GM03348 (cell line): ENCODE measurements around the gene NCAM1.
A peak's percentile ranks its signal among the peaks of the same experiment; 100 is the strongest.
"Not testable (repeated sequence)": the region's sequence is repeated elsewhere in the genome, so short reads cannot be mapped to it uniquely, and the experiment has no call there.

Experiments
- DNase-seq: peaks from one replicate; pipeline ENCODE4 v3.0.0; 2012; ENCODE audit warnings: low spot score

Gene NCAM1

DNA sequence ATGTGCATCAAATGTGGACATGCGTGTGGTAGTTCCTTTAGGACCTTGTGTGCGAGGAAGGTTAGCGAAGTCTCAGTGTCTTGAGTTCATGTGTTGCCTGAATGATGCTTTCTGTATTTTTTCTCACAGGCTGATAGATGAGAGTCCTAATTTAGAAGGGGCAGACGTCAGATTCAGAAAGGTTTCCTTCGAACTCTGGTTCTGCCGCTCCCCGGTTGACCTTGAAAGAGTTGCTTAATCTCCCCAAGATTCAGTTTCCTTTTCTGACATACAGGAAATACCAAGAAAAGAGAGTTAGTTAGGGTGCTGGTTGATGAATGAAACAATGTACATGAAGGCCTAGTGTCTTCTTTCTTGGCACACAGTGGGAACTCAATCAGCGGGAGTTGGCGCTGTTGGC is 317.3 kb downstream of the NCAM1 start:
- no peak for DNase-seq

GRCh38 chr11:113278925-113279324 is 317.7 kb downstream of the NCAM1 start:
- DNase-seq: no peak

DNA sequence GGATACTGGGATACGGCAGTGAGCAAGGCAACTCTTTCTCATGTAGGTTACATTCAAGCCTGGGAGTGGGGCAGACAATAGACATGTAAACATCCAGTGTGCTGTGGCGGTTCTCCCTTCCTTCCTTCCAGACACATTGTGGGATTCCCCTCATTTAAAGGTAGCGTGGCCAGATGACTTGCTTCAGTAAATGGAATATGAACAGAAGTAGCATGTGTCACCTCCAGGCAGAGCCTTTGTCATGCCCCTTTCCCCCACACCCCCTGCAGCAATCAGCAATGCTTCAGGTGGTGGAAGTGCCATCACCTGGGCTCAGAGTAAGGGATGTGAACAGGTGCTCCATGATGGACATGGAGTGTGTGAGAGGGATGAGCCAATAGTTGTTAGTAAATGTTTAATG is 318.4 kb downstream of the NCAM1 start:
- no peak for DNase-seq

GRCh38 chr11:113281052-113281725 is 320.0 kb downstream of the NCAM1 start:
- no peak for DNase-seq

DNA sequence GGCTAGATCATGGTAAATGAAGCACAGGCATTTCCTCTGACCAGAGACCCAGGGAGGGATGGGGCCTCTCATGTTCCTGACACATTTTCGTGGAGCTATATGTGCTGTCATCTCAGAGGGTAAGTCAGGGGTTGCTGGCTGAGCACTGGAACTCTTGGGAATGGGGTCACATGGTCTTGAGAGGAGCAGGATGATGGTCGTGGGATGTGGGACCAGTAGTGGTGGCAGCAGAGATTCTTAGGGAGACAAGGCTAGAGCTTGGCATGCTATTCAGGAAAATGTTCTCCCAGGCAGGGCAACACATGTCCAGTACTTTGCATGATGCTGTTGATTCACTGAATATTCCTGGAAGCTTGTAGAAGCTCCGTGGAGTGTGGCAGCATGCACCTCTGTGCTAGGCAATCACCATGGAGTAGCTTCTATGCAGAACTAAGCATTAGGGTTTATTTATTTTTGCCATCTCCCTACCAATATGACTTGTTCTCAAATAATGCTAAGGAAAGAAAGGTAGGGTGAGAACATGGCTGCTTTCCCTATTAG is 321.7 kb downstream of the NCAM1 start:
- no peak for DNase-seq

DNA sequence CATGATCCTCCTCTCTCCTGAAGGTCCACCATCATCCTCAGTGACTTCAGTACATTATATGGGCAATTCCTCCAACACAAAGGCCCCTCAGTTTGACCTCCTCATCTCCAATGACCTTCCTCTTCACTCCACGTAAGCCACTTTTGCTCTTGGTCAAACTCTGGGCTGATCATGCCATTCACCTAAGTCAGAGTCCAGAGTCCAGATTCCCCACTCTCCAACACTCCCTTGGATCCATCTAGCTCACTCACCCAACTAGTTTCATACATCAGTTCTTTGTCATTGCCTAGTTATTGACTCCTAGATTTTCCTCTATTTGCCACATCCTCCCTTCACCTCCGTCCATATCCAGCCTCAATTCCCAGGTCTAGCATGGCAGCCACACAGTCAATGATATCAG is 322.7 kb downstream of the NCAM1 start:
- no peak for DNase-seq

DNA sequence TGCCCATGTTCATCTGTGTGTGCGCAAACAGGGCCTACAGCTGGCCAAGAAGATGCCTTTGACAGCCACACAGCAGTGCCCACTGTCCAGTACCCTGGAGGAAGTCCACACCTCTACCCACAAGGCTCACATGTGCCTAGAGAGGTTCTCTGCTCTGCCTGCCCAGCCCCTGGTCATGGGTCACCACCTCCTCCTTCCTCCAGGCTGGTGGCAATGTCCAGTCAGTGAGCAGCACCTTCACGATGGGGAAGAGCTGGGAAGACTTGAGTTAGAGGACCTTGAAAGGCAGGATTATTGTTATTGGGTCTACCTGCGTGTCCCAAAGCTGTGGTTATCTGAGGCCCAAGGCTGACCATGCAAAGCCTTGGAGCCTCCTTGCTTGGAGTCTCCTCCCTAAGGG is 324.8 kb downstream of the NCAM1 start:
- DNase-seq: no peak

- peak; percentile 63 for DNase-seq
Observed at GRCh38 chr11:113286509-113287497, 325.6 kb downstream of the NCAM1 start.

GRCh38 chr11:113287801-113288200 is 326.6 kb downstream of the NCAM1 start:
- no peak for DNase-seq

- DNase-seq: no peak
Observed at GRCh38 chr11:113288286-113288863, 327.2 kb downstream of the NCAM1 start.

DNA sequence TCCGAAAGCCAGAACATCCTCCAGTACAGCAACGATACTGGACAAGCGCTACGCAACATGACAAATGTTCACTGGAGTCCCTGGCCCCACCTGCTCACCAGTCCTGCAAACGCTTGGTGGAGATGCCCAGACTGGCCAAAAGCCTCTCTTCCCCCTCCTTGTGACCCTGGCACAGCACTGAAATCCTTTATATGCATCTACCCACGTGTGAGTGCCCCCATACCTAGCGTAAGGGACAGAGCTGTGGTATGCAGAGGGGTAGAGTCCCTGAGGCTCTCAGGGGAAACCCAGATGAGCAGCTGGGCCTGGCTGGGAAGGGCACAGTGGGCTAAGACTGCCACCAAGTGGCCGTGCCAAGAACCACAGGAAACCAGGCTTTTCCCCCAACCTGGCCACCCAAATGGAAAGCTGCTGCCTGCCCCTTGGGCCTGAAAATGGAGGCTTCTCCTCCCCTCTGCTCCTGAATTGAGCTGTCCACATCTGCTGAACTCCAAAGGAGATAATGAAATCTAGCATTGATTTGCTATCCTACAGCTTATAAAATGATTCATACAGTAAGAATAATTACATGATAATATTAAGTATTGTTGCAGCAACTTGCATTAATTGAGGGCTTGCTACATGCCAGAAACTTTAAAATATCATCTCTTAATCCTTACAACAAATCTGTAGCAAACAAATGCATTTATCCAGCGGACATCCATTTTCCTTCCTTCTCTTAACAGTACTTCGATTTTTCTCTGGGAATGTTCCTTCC is 328.4 kb downstream of the NCAM1 start:
- DNase-seq: peak; percentile 90

DNA sequence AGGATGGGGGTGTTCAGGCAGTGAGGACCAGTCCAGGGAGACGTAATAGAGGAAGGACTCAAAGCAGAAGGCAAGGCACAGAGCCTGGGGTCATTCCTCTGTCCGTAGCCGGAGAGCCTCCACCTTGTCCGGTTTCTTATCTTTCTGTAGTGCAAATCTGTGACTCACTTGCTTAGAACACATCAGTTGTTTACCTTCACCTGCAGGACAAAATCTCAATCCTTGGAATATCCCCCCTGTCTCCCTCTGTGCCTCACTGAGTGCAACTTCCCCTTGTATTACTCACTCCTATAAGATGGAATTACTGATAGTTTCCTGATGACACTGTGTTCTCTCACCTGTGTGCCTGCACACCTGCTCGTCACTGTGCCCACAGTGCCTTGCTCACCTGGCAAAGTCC is 332.7 kb downstream of the NCAM1 start:
- DNase-seq: no peak

DNA sequence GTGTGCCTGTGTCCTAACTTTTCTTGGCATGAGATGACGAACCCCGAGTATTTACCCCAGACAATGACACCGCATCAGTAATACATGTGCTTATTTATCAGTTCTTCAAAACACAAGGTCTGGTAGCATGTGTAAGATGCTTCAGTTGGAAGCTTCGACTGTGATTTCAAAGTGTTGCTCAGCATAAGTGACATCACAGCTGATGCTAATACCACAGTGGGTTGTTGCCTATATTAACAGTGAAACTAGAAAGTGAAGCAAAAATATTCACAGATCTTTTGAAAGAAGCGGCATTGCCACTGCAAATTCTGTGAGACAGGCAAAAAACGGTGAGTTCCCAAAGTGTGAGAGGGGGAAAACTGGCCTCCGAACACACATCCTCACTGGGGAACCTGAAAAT is 334.8 kb downstream of the NCAM1 start:
- no peak for DNase-seq

DNA sequence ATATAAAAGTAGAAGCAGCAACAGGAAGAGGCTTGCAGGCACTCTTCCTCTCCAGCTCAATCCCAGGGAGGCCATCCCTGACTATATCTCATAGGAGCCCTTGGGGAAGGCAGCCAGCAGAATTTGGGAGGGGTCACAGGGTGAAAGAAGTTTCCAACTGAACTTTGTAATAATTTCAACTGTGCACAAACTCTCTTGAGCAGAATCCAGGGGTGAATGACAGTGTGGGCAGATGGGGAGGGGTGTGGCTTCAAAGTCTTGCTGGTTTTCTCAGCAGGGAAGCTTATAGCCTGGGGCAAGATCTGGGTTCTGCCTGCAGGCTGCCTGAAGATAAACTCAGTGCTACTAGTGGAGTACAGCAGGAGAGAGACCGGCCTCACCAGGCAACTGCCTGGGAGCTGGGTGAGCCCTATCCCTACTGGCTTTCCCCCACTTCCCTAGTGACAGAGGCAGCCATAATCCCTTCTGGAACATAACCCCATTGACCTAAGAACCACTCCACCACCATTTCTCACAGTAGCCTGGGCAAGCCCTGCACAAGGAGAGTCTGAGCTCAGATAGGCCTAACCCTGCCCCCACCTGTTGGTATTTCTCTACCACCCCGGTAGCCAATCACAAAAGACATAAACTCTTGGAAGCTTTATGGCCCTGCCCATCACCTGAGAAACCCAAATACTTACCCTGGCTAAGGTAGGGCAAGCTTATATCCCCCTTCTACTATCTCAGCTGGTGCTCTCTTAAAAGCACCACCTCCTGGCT is 335.4 kb downstream of the NCAM1 start:
- DNase-seq: no peak

DNA sequence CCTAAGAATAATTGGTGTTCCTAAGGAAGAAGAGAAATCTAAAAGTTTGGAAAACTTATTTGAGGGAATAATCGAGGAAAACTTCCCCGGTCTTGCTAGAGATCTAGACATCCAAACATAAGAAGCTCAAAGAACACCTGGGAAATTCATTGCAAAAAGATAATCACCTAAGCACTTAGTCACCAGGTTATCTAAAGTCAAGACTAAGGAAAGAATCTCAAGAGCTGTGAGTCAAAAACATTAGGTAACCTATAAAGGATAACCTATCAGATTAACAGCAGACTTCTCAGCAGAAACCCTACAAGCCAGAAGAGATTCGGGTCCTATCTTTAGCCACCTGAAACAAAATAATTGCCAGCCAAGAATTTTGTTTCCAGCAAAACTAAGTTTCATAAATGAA is 337.3 kb downstream of the NCAM1 start:
- DNase-seq: not testable (repeated sequence)

GRCh38 chr11:113304916-113305315 is 343.7 kb downstream of the NCAM1 start:
- DNase-seq: no peak

DNA sequence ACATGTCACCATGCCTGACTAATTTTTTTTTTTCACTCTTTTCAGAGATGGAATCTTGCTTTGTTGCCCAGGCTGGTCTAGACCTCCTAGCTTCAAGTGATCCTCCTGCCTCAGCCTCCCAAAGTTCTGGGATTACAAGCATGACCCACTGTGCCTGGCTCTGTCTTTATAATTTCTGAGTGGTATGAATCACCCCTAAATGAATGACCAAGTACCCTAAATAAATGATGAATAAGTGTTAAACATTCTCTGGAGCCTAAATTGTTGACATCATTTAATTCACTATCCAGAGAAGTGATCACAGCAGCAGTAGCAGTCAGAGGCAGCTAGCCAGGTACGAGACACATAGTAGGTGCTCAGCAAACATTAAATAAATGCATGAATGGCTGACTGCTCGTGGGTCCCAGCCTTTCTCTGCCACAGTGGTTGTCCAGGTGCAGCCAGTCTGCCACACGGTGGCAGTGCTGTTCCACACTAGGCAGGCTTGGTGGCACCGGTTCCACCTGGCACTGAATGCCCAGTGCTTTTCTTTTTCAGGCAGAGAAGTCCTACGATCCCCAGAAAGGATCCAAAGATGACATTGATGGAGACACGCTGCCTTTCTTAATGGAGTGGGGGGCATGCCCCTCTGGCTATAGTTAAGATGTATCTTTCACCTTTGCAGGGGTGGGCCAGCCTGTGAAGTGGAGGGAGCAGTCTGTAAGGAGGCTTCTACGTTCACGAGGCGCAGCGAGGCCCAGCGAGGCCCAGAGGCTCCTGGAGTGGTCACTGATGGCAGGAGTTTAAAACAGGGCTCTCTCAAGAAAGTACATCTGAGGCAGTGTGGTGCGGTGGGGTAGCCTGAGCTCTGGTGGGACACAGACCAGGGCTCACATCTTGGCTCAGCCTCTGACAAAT is 344.5 kb downstream of the NCAM1 start:
- peak; percentile 88 for DNase-seq

DNA sequence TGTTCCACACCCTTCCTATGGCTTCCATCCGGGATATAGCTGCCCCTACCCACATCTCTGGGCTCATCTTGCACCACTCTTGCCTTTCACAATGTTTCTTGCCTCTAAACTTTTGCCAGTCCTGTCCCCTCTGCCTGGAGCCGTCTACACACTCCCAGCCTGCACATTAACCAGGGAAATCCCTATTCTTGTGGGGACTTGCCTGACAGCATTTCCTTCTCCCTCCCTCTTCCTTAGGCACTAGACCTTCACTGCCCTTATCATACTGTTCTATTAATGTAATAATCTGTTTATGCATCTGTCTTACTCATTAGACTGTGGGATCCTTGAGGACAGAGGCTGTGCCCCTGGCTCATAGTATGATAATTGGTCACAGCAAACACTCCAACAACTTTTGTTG is 347.4 kb downstream of the NCAM1 start:
- no peak for DNase-seq

DNA sequence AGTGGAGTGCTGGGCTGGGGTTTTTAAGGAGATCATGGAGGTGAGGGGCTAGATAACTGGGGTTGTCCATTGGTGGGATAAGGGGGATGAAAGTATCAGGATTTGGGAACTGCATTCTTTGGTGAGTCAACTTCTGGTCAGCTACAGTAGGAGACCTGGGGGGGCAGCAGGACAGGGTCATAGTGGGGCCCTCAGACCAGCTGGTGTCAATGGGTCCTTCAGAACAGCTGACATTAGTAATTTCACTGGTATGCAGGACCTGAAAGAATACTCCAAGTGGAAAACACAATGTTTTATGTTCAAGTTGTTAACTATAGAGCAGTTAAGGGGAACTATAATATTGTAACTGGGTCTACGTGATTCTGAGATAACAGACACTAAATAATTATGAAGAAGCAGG is 350.3 kb downstream of the NCAM1 start:
- no peak for DNase-seq

DNA sequence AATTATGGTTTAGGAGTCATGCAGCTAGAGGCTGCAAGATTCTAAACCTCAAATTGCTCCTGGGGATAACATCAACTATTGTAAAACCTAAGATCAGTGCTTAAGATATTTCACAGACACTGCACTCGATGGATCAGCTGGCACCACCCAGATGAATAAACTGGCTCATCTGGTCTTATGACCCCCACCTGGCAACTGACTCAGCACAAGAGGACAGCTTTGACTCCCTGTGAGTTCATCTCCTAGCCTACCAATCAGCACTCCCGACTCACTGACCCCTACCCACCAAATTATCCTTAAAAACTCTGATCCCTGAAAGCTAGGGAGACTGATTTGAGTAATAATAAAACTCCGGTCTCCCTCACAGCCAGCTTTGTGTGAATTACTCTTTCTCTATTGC is 352.4 kb downstream of the NCAM1 start:
- DNase-seq: no peak
